ENCODE results near the gene SGMS1. TPM values are rescaled to one million over a fixed set of nuclear protein-coding genes. Genes with fewer than 3 reads are reported as not detected.

Gene SGMS1
- total and polyA plus RNA-seq, 2 donors (not counting 3 experiments of a cell fraction or from before 2014, with no cell fraction given) = 9.7 to 23.7 TPM

DNA sequence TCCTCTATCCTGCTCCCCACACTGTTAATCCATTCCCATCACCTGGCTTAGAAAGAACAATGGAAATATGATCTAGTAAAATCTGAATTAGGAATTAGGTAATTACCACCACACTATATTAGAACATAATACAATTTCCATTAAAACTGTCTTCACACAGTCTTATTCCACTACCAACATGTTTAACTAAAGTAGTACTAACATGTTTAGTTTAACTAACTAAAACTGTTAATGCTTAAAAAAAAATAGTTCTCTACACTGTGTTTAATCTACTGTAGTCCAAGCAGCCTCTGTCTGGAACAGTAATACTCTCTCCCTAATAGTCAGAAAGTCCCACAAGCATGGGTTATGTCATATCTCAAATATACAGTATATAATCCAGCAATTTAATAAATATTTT lies 150.8 kb downstream of the SGMS1 start:
- no peak for FAIRE-seq
- no TSS peak for BruUV-seq (replicated peaks)
- TF ChIP-seq POLR2AphosphoS5 (IDR thresholded peaks at IDR 0.05; ENCODE audit: insufficient read depth, low read depth, low read length) (no peak), JUN (IDR thresholded peaks at IDR 0.05; ENCODE audit: borderline replicate concordance, insufficient read depth, insufficient read length, low read depth) (no peak), MYC (IDR thresholded peaks at IDR 0.05; ENCODE audit: low read depth, low read length) (no peak), FOS (IDR thresholded peaks at IDR 0.05; ENCODE audit: borderline replicate concordance, insufficient read depth, low read length) (no peak)
- ChIA-PET CTCF (no interaction called here), POLR2A (no interaction called here)
- no peak overlapping the region for H2AFZ ChIP-seq (ENCODE audit: low read depth, low read length)
- no peaks in the 10 kb centered on the region for H3K36me3 ChIP-seq (ENCODE audit: control insufficient read depth in 2 of 2, extremely low read depth in 1 of 2, insufficient read depth in 2 of 2, low read length in 2 of 2)
- H3K9ac ChIP-seq (replicated peaks; ENCODE audit: extremely low read depth, insufficient read depth, low read length) = no peak overlapping the region
- H3K27ac ChIP-seq (ENCODE audit: insufficient read depth, low read depth, low read length) = no peak overlapping the region
- H3K9me1 ChIP-seq (replicated peaks; ENCODE audit: control insufficient read depth, extremely low read depth, insufficient read depth, low read length) = no peaks in the 10 kb centered on the region
- dilution Hi-C loops (cut with MboI; ENCODE audit: extremely low pct_ligation_motif_present, low sequenced_read_pairs) = no loop called here
- intact Hi-C loops (cut with micrococcal nuclease) = no loop called here
- DNase-seq (ENCODE audit: low read depth, low spot score) = no peak
- no peaks in the 10 kb centered on the region for H3K4me1 ChIP-seq (ENCODE audit: control insufficient read depth, extremely low read depth, insufficient read depth, low read length)
- no peaks in the 10 kb centered on the region for H3K9me3 ChIP-seq (replicated peaks; ENCODE audit: control insufficient read depth, insufficient read depth, low read length)
- no peak overlapping the region for H3K4me3 ChIP-seq (replicated peaks in 1 of 3; ENCODE audit: insufficient read depth in 1 of 3, low read depth in 1 of 3, low read length in 3 of 3)
- no peak overlapping the region for H3K4me2 ChIP-seq (ENCODE audit: insufficient read depth, low read length)
- no peaks in the 10 kb centered on the region for H3K79me2 ChIP-seq (ENCODE audit: control insufficient read depth, insufficient read depth, low read length)
- no peaks in the 10 kb centered on the region for H4K20me1 ChIP-seq (replicated peaks; ENCODE audit: control insufficient read depth, extremely low read depth, insufficient read depth, low read length)
- H3K27me3 ChIP-seq (ENCODE audit: control insufficient read depth in 2 of 2, insufficient read depth in 2 of 2, low read length in 2 of 2) = no peaks in the 10 kb centered on the region

- Histone ChIP-seq H3K36me3 (ENCODE audit: control insufficient read depth in 2 of 2, extremely low read depth in 1 of 2, insufficient read depth in 2 of 2, low read length in 2 of 2) (no peaks in the 10 kb centered on the region), H2AFZ (ENCODE audit: low read depth, low read length) (no peak overlapping the region), H3K9me3 (replicated peaks; ENCODE audit: control insufficient read depth, insufficient read depth, low read length) (no peaks in the 10 kb centered on the region), H3K79me2 (ENCODE audit: control insufficient read depth, insufficient read depth, low read length) (no peaks in the 10 kb centered on the region), H3K4me3 (replicated peaks in 1 of 3; ENCODE audit: insufficient read depth in 1 of 3, low read depth in 1 of 3, low read length in 3 of 3) (no peak overlapping the region), H3K27me3 (ENCODE audit: control insufficient read depth in 2 of 2, insufficient read depth in 2 of 2, low read length in 2 of 2) (no peaks in the 10 kb centered on the region), H4K20me1 (replicated peaks; ENCODE audit: control insufficient read depth, extremely low read depth, insufficient read depth, low read length) (no peaks in the 10 kb centered on the region), H3K9ac (replicated peaks; ENCODE audit: extremely low read depth, insufficient read depth, low read length) (no peak overlapping the region), H3K4me2 (ENCODE audit: insufficient read depth, low read length) (no peak overlapping the region), H3K27ac (ENCODE audit: insufficient read depth, low read depth, low read length) (no peak overlapping the region), H3K4me1 (ENCODE audit: control insufficient read depth, extremely low read depth, insufficient read depth, low read length) (no peaks in the 10 kb centered on the region), H3K9me1 (replicated peaks; ENCODE audit: control insufficient read depth, extremely low read depth, insufficient read depth, low read length) (no peaks in the 10 kb centered on the region)
- DNase-seq (ENCODE audit: low read depth, low spot score) (no peak), FAIRE-seq (no peak)
- no TSS peak for BruUV-seq (replicated peaks)
- intact Hi-C loops (cut with micrococcal nuclease) = no loop called here
- dilution Hi-C loops (cut with MboI; ENCODE audit: extremely low pct_ligation_motif_present, low sequenced_read_pairs) = no loop called here
- ChIA-PET CTCF (interaction anchor here (1.1 kb wide), 1 partner anchor 10 kb away, joined by 5 read pairs; no protein-coding TSS in a partner anchor), POLR2A (no interaction called here)
- TF ChIP-seq MYC (IDR thresholded peaks at IDR 0.05; ENCODE audit: low read depth, low read length) (no peak), POLR2A (IDR thresholded peaks at IDR 0.05; ENCODE audit: low read depth, low read length) (no peak), CTCF (IDR thresholded peaks at IDR 0.05; ENCODE audit: extremely low read depth in 1 of 2, insufficient read depth in 1 of 2, low read depth in 1 of 2, low read length in 2 of 2) (no peak), GATA2 (IDR thresholded peaks at IDR 0.05; ENCODE audit: insufficient read depth, insufficient read length, low read depth, low read length) (no peak), JUN (IDR thresholded peaks at IDR 0.05; ENCODE audit: borderline replicate concordance, insufficient read depth, insufficient read length, low read depth) (no peak), POLR2AphosphoS5 (IDR thresholded peaks at IDR 0.05; ENCODE audit: insufficient read depth, low read depth, low read length) (no peak), EZH2 (IDR thresholded peaks at IDR 0.05; ENCODE audit: borderline replicate concordance, low read depth, low read length, severe bottlenecking) (no peak), FOS (IDR thresholded peaks at IDR 0.05; ENCODE audit: borderline replicate concordance, insufficient read depth, low read length) (no peak)
- TF ChIP-seq, protein P1, sequence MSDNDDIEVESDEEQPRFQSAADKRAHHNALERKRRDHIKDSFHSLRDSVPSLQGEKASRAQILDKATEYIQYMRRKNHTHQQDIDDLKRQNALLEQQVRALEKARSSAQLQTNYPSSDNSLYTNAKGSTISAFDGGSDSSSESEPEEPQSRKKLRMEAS (IDR thresholded peaks at IDR 0.05; ENCODE audit: insufficient read depth, insufficient read length) = no peak
Measured at GRCh38 chr10:50471583-50471975, 152.2 kb downstream of the SGMS1 start.

All from endothelial cell of umbilical vein (primary cell).